ENCODE data around the gene PPP2R5B.

The PPP2R5B gene

DNA sequence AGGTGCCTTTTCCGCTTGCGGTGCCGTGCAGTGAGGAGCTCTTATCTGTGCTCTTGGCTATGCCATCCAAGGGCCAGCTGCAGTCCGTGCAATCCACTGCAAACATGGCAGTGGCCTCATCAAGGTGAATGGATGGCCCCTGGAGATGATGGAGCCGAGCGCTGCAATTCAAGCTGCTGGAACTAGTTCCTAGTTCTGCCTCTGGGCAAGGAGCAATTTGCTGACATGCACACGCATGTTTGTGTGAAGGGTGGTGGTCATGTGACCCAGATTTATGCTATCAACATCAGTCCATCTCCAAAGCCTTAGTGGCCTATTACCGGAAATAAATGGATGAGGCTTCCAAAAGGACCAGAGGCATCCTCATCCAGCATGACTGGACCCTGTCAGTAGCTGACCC lies 43.0 kb upstream of the PPP2R5B start:
- Histone ChIP-seq H3K36me3 (no peaks in the 10 kb centered on the region), H3K9me3 (no peaks in the 10 kb centered on the region), H3K4me1 (ENCODE audit: control insufficient read depth in 1 of 2, insufficient read depth in 1 of 2, low read depth in 1 of 2, low read length in 1 of 2) (peaks cover 54 to 64% of the 10 kb centered on the region in 2 experiments), H3K27me3 (no peaks in the 10 kb centered on the region), H3K27ac (peak overlapping the region; percentile 99), H3K4me3 (ENCODE audit: low read depth in 1 of 2, low read length in 1 of 2) (no peak overlapping the region)
- TF ChIP-seq, protein P1, sequence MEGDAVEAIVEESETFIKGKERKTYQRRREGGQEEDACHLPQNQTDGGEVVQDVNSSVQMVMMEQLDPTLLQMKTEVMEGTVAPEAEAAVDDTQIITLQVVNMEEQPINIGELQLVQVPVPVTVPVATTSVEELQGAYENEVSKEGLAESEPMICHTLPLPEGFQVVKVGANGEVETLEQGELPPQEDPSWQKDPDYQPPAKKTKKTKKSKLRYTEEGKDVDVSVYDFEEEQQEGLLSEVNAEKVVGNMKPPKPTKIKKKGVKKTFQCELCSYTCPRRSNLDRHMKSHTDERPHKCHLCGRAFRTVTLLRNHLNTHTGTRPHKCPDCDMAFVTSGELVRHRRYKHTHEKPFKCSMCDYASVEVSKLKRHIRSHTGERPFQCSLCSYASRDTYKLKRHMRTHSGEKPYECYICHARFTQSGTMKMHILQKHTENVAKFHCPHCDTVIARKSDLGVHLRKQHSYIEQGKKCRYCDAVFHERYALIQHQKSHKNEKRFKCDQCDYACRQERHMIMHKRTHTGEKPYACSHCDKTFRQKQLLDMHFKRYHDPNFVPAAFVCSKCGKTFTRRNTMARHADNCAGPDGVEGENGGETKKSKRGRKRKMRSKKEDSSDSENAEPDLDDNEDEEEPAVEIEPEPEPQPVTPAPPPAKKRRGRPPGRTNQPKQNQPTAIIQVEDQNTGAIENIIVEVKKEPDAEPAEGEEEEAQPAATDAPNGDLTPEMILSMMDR (IDR thresholded peaks at IDR 0.05), result no peak

DNA sequence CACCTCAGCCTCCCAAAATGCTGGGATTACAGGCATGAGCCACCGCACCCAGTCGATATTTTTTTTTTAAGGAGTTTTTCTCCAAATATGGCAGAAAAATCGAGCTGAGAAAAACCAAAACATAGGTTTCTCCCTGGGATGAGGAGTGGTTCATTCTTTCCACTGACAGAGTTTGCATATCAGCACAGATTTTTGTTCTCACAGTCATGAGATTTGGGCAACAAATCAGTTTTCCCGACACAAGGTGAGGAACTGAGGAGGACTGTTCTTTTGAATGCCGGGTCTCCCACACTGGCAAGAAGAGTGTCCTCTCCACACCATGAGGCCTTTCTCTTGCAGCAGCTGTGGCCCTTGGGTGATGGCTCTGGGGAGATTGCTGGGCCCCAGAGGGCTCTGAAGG lies 42.2 kb upstream of the PPP2R5B start:
- TF ChIP-seq, protein P1 (IDR thresholded peaks at IDR 0.05), result no peak
- Histone ChIP-seq H3K4me3 (ENCODE audit: low read depth in 1 of 2, low read length in 1 of 2) (no peak overlapping the region), H3K27me3 (no peaks in the 10 kb centered on the region), H3K4me1 (ENCODE audit: control insufficient read depth in 1 of 2, insufficient read depth in 1 of 2, low read depth in 1 of 2, low read length in 1 of 2) (peaks cover 53 to 62% of the 10 kb centered on the region in 2 experiments), H3K9me3 (no peaks in the 10 kb centered on the region), H3K27ac (no peak overlapping the region), H3K36me3 (no peaks in the 10 kb centered on the region)

DNA sequence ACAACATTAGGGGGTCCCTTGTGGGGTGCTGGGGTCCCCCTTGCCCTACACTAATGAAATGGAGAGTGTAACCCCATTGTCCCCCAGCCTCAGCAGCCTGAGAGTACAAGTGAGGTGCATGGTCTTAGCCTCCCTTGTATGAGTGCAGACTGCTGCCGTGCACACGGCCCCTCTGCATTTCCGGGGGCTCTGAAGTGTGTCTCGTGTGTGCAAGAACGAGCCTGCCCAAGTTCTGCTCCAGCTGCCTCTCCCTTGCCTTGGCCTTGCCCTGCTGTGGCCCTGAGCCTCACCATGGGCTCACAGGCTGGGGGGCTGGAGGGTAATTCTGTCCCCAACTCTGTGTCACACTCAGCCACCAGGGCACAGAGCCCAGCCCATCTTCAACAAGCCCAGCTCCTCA lies 40.9 kb upstream of the PPP2R5B start:
- H3K4me1 ChIP-seq (ENCODE audit: control insufficient read depth in 1 of 2, insufficient read depth in 1 of 2, low read depth in 1 of 2, low read length in 1 of 2), result peaks cover 65 to 72% of the 10 kb centered on the region in 2 experiments
- TF ChIP-seq, protein P1 (IDR thresholded peaks at IDR 0.05), result no peak
- H3K27me3 ChIP-seq, result no peaks in the 10 kb centered on the region
- H3K27ac ChIP-seq, result peak overlapping the region; percentile 8
- H3K4me3 ChIP-seq (ENCODE audit: low read depth in 1 of 2, low read length in 1 of 2), result no peak overlapping the region
- no peaks in the 10 kb centered on the region for H3K36me3 ChIP-seq
- no peaks in the 10 kb centered on the region for H3K9me3 ChIP-seq

DNA sequence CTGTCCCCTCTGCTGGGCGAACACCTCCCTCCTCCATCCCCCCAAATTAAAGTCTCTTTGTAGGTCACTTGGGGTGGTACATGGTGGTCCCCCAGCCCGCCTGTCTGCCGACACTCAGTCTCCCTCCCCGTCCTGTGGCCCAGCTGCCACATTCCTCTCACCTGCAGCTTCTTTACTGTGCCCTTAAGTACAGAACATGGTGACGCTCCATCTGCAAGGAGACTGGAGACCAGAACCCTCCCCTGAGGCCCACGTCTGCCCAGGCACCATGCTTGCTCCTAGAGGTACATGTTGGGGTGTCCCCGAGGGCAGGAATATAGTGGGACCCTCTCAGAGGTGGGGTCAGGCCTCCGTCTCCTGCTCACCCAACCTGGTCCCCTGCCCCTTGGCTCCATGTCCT lies 40.5 kb upstream of the PPP2R5B start:
- Histone ChIP-seq H3K4me3 (ENCODE audit: low read depth in 1 of 2, low read length in 1 of 2) (no peak overlapping the region), H3K9me3 (no peaks in the 10 kb centered on the region), H3K4me1 (ENCODE audit: control insufficient read depth in 1 of 2, insufficient read depth in 1 of 2, low read depth in 1 of 2, low read length in 1 of 2) (peaks cover 67 to 73% of the 10 kb centered on the region in 2 experiments), H3K27ac (peak overlapping the region; percentile 8), H3K27me3 (no peaks in the 10 kb centered on the region), H3K36me3 (no peaks in the 10 kb centered on the region)
- TF ChIP-seq, protein P1 (IDR thresholded peaks at IDR 0.05), result no peak

DNA sequence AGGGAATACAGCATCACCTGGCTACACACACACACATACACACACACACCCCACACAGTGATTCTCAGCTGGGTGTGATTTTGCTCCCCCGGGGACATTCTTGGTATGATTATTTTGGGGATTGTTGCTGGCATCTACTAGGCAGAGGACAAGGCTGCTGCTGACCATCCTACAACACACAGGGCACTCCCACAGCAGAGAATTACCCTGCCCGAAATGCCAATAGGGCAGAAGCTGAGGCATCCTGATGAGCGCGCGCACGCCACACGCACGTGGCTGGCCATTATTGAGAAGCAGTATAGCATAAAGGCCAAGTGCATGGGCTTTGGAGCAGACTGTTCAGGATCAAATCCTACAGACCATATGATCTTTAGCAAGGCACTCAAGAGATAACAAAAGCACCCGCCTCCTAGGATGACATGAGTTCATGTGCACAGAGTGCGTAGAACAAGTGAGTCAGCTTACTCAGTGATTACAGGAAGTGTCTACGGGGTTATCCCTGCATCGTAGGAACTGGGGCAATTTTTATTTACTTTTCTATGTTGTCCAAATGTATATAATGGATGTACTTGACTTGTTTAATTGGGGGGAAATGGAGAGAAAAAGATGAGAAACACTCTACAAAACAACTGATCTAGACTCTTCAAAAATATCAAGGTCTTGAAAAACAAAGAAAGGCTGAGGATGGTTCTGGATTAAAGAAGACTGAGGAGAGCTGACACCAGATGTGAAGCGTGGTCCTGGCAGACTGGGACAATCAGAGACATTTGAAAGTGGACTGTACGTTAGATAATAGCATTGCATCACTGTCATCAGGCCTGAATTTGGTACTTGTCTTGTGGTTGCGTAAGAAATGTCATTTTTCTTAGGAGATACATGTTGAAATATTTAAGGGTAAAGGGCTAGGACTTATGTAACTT lies 38.9 kb upstream of the PPP2R5B start:
- H3K36me3 ChIP-seq, result no peaks in the 10 kb centered on the region
- peaks cover 56 to 60% of the 10 kb centered on the region in 2 experiments for H3K4me1 ChIP-seq (ENCODE audit: control insufficient read depth in 1 of 2, insufficient read depth in 1 of 2, low read depth in 1 of 2, low read length in 1 of 2)
- H3K4me3 ChIP-seq (ENCODE audit: low read depth in 1 of 2, low read length in 1 of 2), result peak overlapping the region; percentile 24 to 35
- TF ChIP-seq, protein P1 (IDR thresholded peaks at IDR 0.05), result no peak
- H3K9me3 ChIP-seq, result no peaks in the 10 kb centered on the region
- H3K27ac ChIP-seq, result peak overlapping the region; percentile 97
- no peaks in the 10 kb centered on the region for H3K27me3 ChIP-seq

All from neutrophil (primary cell).